ENCODE data around the gene SMCO1. TPM values are rescaled to one million over a fixed set of nuclear protein-coding genes. Genes with fewer than 3 reads are reported as not detected.
"Not testable (repeated sequence)": the region's sequence is repeated elsewhere in the genome, so short reads cannot be mapped to it uniquely, and the experiment has no call there.

Gene SMCO1
- polyA plus RNA-seq, 3 donors = not detected

DNA sequence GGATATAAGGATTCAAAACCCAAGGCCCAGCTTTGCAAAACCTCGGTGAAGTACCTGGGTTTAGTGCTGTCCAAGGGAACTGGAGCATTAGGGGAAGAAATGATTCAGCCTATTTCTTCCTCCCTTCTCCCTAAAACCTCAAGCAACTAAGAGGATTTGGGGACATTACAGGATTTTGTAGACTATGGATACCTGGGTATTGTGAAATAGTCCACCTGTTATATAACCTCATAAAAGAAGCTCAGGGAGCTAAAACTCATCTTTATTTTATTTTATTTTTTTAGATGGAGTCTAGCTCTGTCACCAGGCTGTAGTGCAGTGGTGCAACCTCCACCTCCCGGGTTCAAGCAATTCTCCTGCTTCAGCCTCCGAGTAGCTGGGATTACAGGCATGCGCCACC is 8.7 kb upstream of the SMCO1 start:
- Histone ChIP-seq H3K4me3 (replicated peaks in 1 of 3; ENCODE audit: low read depth in 2 of 3, low read length in 3 of 3) (no peak overlapping the region), H3K27ac (ENCODE audit: low read depth in 1 of 2, low read length in 2 of 2) (no peak overlapping the region), H3K9me3 (replicated peaks in 1 of 2; ENCODE audit: control insufficient read depth in 1 of 2, insufficient read depth in 1 of 2, low read length in 2 of 2) (peaks cover 35 to 40% of the 10 kb centered on the region in 2 donors), H3K4me1 (ENCODE audit: control insufficient read depth in 1 of 2, insufficient read depth in 2 of 2, low read length in 2 of 2) (peaks cover 4 to 6% of the 10 kb centered on the region in 2 donors), H3K9ac (ENCODE audit: insufficient read depth, low read length, poor library complexity, severe bottlenecking) (no peak overlapping the region), H2AFZ (ENCODE audit: insufficient read depth, low read depth, low read length, poor library complexity, severe bottlenecking) (no peak overlapping the region), H3K79me2 (ENCODE audit: insufficient read depth, low read length) (no peaks in the 10 kb centered on the region), H3K27me3 (ENCODE audit: control insufficient read depth in 2 of 2, insufficient read depth in 2 of 2, low read length in 2 of 2) (no peaks in the 10 kb centered on the region), H3K36me3 (replicated peaks in 1 of 2; ENCODE audit: control insufficient read depth in 1 of 2, insufficient read depth in 2 of 2, low read length in 2 of 2) (no peaks in the 10 kb centered on the region), H3K4me2 (replicated peaks; ENCODE audit: extremely low read depth, low read length, poor library complexity, severe bottlenecking) (no peak overlapping the region), H4K20me1 (ENCODE audit: insufficient read depth, low read length) (no peaks in the 10 kb centered on the region)
- H3K27me3 Mint-ChIP-seq (ENCODE audit: low read depth in 3 of 3) = peaks cover 0 to 13% (median 2%) of the 10 kb centered on the region in 3 donors
- H3K4me3 Mint-ChIP-seq = no peak overlapping the region
- TF ChIP-seq, protein P1, sequence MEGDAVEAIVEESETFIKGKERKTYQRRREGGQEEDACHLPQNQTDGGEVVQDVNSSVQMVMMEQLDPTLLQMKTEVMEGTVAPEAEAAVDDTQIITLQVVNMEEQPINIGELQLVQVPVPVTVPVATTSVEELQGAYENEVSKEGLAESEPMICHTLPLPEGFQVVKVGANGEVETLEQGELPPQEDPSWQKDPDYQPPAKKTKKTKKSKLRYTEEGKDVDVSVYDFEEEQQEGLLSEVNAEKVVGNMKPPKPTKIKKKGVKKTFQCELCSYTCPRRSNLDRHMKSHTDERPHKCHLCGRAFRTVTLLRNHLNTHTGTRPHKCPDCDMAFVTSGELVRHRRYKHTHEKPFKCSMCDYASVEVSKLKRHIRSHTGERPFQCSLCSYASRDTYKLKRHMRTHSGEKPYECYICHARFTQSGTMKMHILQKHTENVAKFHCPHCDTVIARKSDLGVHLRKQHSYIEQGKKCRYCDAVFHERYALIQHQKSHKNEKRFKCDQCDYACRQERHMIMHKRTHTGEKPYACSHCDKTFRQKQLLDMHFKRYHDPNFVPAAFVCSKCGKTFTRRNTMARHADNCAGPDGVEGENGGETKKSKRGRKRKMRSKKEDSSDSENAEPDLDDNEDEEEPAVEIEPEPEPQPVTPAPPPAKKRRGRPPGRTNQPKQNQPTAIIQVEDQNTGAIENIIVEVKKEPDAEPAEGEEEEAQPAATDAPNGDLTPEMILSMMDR (IDR thresholded peaks at IDR 0.05) = no peak
- peaks cover 24 to 44% (median 41%) of the 10 kb centered on the region in 7 donors for H3K9me3 Mint-ChIP-seq
- no peak for DNase-seq
- intact Hi-C loops (cut with micrococcal nuclease) = no loop called here
- H3K4me1 Mint-ChIP-seq = peaks cover 4% of the 10 kb centered on the region
- H3K27ac Mint-ChIP-seq = no peak overlapping the region
- no peaks in the 10 kb centered on the region for H3K36me3 Mint-ChIP-seq
- no CpG with 5 or more reads among the region's 4 CpGs for WGBS (ENCODE audit: insufficient coverage)

DNA sequence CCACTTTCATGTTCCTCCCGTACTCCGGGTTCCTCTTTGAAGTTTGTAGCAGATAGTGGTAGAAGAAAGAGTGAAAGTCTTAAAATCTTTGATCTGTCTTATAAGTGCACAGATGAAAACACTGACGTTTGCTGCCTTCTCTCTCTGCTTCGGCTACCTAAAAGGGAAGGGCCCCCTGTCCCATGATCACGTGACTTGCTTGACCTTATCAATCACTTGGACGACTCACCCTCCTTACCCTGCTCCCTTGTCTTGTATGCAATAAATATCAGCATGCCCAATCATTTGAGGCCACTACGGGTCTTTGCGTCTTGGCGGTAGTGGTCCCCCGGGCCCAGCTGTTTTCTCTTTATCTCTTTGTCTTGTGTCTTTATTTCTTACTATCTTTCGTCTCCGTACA is 6.1 kb upstream of the SMCO1 start:
- H3K27me3 Mint-ChIP-seq (ENCODE audit: low read depth in 3 of 3); DNase-seq; H3K27ac ChIP-seq (ENCODE audit: low read depth in 1 of 2, low read length in 2 of 2); H3K4me2 ChIP-seq (replicated peaks; ENCODE audit: extremely low read depth, low read length, poor library complexity, severe bottlenecking); H3K79me2 ChIP-seq (ENCODE audit: insufficient read depth, low read length); H3K4me1 Mint-ChIP-seq; H3K4me3 ChIP-seq (replicated peaks in 1 of 3; ENCODE audit: low read depth in 2 of 3, low read length in 3 of 3); intact Hi-C loops (cut with micrococcal nuclease); H3K27ac Mint-ChIP-seq; H3K4me1 ChIP-seq (ENCODE audit: control insufficient read depth in 1 of 2, insufficient read depth in 2 of 2, low read length in 2 of 2); H3K9ac ChIP-seq (ENCODE audit: insufficient read depth, low read length, poor library complexity, severe bottlenecking); H3K27me3 ChIP-seq (ENCODE audit: control insufficient read depth in 2 of 2, insufficient read depth in 2 of 2, low read length in 2 of 2); H3K36me3 ChIP-seq (replicated peaks in 1 of 2; ENCODE audit: control insufficient read depth in 1 of 2, insufficient read depth in 2 of 2, low read length in 2 of 2); H2AFZ ChIP-seq (ENCODE audit: insufficient read depth, low read depth, low read length, poor library complexity, severe bottlenecking); H3K4me3 Mint-ChIP-seq; H4K20me1 ChIP-seq (ENCODE audit: insufficient read depth, low read length); H3K36me3 Mint-ChIP-seq: not testable (repeated sequence)
- H3K9me3 Mint-ChIP-seq = peaks cover 33 to 68% (median 64%) of the 10 kb centered on the region in 7 donors
- peaks cover 53 to 62% of the 10 kb centered on the region in 2 donors for H3K9me3 ChIP-seq (replicated peaks in 1 of 2; ENCODE audit: control insufficient read depth in 1 of 2, insufficient read depth in 1 of 2, low read length in 2 of 2)
- 97% methylated on average over 6 of the region's 12 CpGs for WGBS (ENCODE audit: insufficient coverage)
